A549 (cell line): ENCODE results near the gene FGGY. TPM values are rescaled to one million over a fixed set of nuclear protein-coding genes. Genes with fewer than 3 reads are reported as not detected.

ENCODE experiments used
- ATAC-seq, 2 experiments: fragments of 200-7000 bp in 1 of 2; fragments of >200 bp in 1 of 2; cut with Nextera tagmentation in 1 of 2; cut with Tn5 transposase in 1 of 2; 3 replicates each; pipeline versions ENCODE4 v1.8.0 to v1.9.1; 2018 to 2020; ENCODE audit warnings: mild to moderate bottlenecking in 1 of 2, moderate library complexity in 1 of 2
- CTCF ChIA-PET: fragments of 300-600 bp; sonication (Branson Sonifier 250); formaldehyde crosslinking; extraction: SDS; loops from one replicate; lab custom pipeline; 2021; ENCODE audit warnings: antibody characterized with exemption, inconsistent platforms; lab: Yijun Ruan, JAX
- POLR2A ChIA-PET: fragments of 350-600 bp; formaldehyde crosslinking; extraction: SDS; loops from one replicate; lab custom pipeline; 2021; ENCODE audit warnings: antibody characterized with exemption, inconsistent platforms; lab: Yijun Ruan, JAX
- DNase-seq, 2 experiments: peaks; one replicate each; pipeline versions ENCODE4 v3.0.0 to v3.0.0-alpha.2; 2011 to 2016; ENCODE audit warnings: low read depth in 1 of 2, low spot score in 1 of 2
- FAIRE-seq: peaks from 2 replicates; lab custom pipeline; 2011; peaks lifted over from hg19 to GRCh38; lab: Jason Lieb, UNC
- H3K27ac ChIP-seq, 2 experiments: fragments of >200 bp; sonication (Bioruptor Twin); formaldehyde crosslinking; 3 replicates each; pipeline ENCODE4 v1.5.1; 2016 to 2017
- H3K4me1 ChIP-seq: fragments of >200 bp; sonication (Bioruptor Twin); formaldehyde crosslinking; 3 replicates; pipeline ENCODE4 v1.6.1; 2016
- H3K4me2 ChIP-seq: fragments of >200 bp; sonication (Bioruptor Twin); formaldehyde crosslinking; 3 replicates; pipeline ENCODE4 v1.6.1; 2016
- H3K4me3 ChIP-seq: fragments of >200 bp; sonication (Bioruptor Twin); formaldehyde crosslinking; 3 replicates; pipeline ENCODE4 v1.5.1; 2016
- H3K9me3 ChIP-seq: fragments of >200 bp; sonication (Bioruptor Twin); formaldehyde crosslinking; 3 replicates; pipeline ENCODE4 v1.6.1; 2016
- ATOH8 ChIP-seq: fragments of 250-450 bp; sonication (Bioruptor Pico); IDR thresholded peaks from 2 replicates; pipeline ENCODE4 v1.5.0; 2020; ENCODE audit warnings: low read depth, mild to moderate bottlenecking, moderate library complexity
- BHLHE40 ChIP-seq: IDR thresholded peaks from 2 replicates; pipeline ENCODE4 v1.6.1; 2012; ENCODE audit warnings: low read depth, low read length, inconsistent platforms
- CBX2 ChIP-seq: fragments of 200-600 bp; sonication (generic); IDR thresholded peaks from 2 replicates; pipeline ENCODE4 v1.6.1; 2016; ENCODE audit warnings: low read depth, mild to moderate bottlenecking, borderline replicate concordance
- CBX8 ChIP-seq: fragments of 200-600 bp; sonication (generic); IDR thresholded peaks from 2 replicates; pipeline ENCODE4 v1.6.1; 2016
- CHD2 ChIP-seq: fragments of 150-350 bp; IDR thresholded peaks from 2 replicates; pipeline ENCODE4 v1.6.1; 2014; ENCODE audit warnings: low read length; ENCODE audit not compliant: partially characterized antibody
- CHD4 ChIP-seq: fragments of 200-600 bp; sonication (generic); IDR thresholded peaks from 2 replicates; pipeline ENCODE4 v1.6.1; 2016; ENCODE audit warnings: antibody characterized with exemption, mild to moderate bottlenecking, borderline replicate concordance
- E2F6 ChIP-seq: IDR thresholded peaks from 2 replicates; pipeline ENCODE4 v1.6.1; 2012; ENCODE audit warnings: low read depth, borderline replicate concordance
- ELK1 ChIP-seq: fragments of 150-350 bp; IDR thresholded peaks from 2 replicates; pipeline ENCODE4 v1.6.1; 2014; ENCODE audit warnings: low read depth, mild to moderate bottlenecking, low read length
- EP300 ChIP-seq, 2 experiments: fragments of >200 bp; sonication (Bioruptor Twin); formaldehyde crosslinking; IDR thresholded peaks; 2 replicates in 1 of 2; 3 replicates in 1 of 2; pipeline ENCODE4 v1.6.1; 2016 to 2017
- FOSB ChIP-seq: fragments of 250-450 bp; sonication (Bioruptor Pico); IDR thresholded peaks from 2 replicates; pipeline ENCODE4 v1.5.0; 2020; ENCODE audit warnings: mild to moderate bottlenecking, moderate library complexity
- FOXS1 ChIP-seq: fragments of 250-450 bp; sonication (Bioruptor Pico); IDR thresholded peaks from 2 replicates; pipeline ENCODE4 v1.5.0; 2020; ENCODE audit warnings: mild to moderate bottlenecking, moderate library complexity
- HOXA7 ChIP-seq: fragments of 250-450 bp; sonication (Bioruptor Pico); IDR thresholded peaks from 2 replicates; pipeline ENCODE4 v1.5.0; 2020; ENCODE audit warnings: mild to moderate bottlenecking, moderate library complexity
- MAX ChIP-seq: IDR thresholded peaks from 2 replicates; pipeline ENCODE4 v1.6.1; 2012
- MYC ChIP-seq: IDR thresholded peaks from 2 replicates; pipeline ENCODE4 v1.6.1; 2012; ENCODE audit warnings: mild to moderate bottlenecking, inconsistent platforms, low read length, improper control_type of control experiment, borderline replicate concordance
- NFE2L2 ChIP-seq: fragments of 150-350 bp; conservative IDR thresholded peaks from 2 replicates; pipeline ENCODE4 v1.6.1; 2014; ENCODE audit warnings: low read length
- PBX3 ChIP-seq: IDR thresholded peaks from 2 replicates; pipeline ENCODE4 v1.6.1; 2012
- PHF8 ChIP-seq: fragments of 200-600 bp; sonication (generic); IDR thresholded peaks from 2 replicates; pipeline ENCODE4 v1.6.1; 2016; ENCODE audit warnings: low read depth, mild to moderate bottlenecking, antibody characterized with exemption, moderate library complexity, borderline replicate concordance
- RARB ChIP-seq: fragments of 250-450 bp; sonication (Bioruptor Pico); IDR thresholded peaks from 2 replicates; pipeline ENCODE4 v1.8.0; 2021; ENCODE audit warnings: mild to moderate bottlenecking, moderate library complexity
- REST ChIP-seq: fragments of 200-600 bp; sonication (generic); IDR thresholded peaks from 2 replicates; pipeline ENCODE4 v1.6.1; 2016; ENCODE audit warnings: antibody characterized with exemption, mild to moderate bottlenecking, moderate library complexity
- SMC3 ChIP-seq: fragments of >200 bp; sonication (Bioruptor Twin); formaldehyde crosslinking; IDR thresholded peaks from 3 replicates; pipeline ENCODE4 v1.6.1; 2018; ENCODE audit warnings: inconsistent platforms
- TFCP2L1 ChIP-seq: fragments of 250-450 bp; sonication (Bioruptor Pico); IDR thresholded peaks from 2 replicates; pipeline ENCODE4 v1.5.0; 2021; ENCODE audit warnings: mild to moderate bottlenecking
- ZC3H11A ChIP-seq: fragments of 450-650 bp; IDR thresholded peaks from 2 replicates; pipeline ENCODE4 v1.6.1; 2014; ENCODE audit warnings: antibody characterized with exemption, mild to moderate bottlenecking
- ZFP36 ChIP-seq: fragments of 450-650 bp; IDR thresholded peaks from 2 replicates; pipeline ENCODE4 v1.6.1; 2014; ENCODE audit warnings: borderline replicate concordance; ENCODE audit not compliant: partially characterized antibody
- ZNF302 ChIP-seq: fragments of 250-450 bp; sonication (Bioruptor Pico); IDR thresholded peaks from 2 replicates; pipeline ENCODE4 v1.9.0; 2021; ENCODE audit warnings: inconsistent platforms, mild to moderate bottlenecking, moderate library complexity
- WGBS: methylation state at CpG from one replicate; pipeline ENCODE4 v1.1.6; 2017; ENCODE audit errors: missing lambda C conversion rate; 5-methylcytosine and 5-hydroxymethylcytosine counted together
- polyA plus RNA-seq, 4 experiments: library from polyadenylated mRNA; depleted of rRNA in 3 of 4; stranded (reverse); fragments of >200 nt; fragmentation: RNase III in 1 of 4; extraction: RNeasy Plus Mini Kit Qiagen cat#74134 plus additional on column Dnase treatment in 1 of 4; gene quantifications; 2 replicates in 3 of 4; 3 replicates in 1 of 4; pipeline ENCODE4 v1.2.3, GENCODE V29; 2011 to 2017

Gene FGGY
- polyA plus RNA-seq, 2 of the 4 experiments (the other 2 are of a cell fraction) = 2.9 to 4.8 TPM

GRCh38 chr1:59509341-59509875 is 212.5 kb downstream of the FGGY start:
- 0 out of 3 replicates have a peak, but pooled peaks cover 5% of the 10 kb centered on the region for H3K4me1 ChIP-seq
- FAIRE-seq (no peak), ATAC-seq (no peak)
- H3K27ac ChIP-seq = no peak overlapping the region
- no peak overlapping the region for H3K4me3 ChIP-seq
- POLR2A ChIA-PET = no interaction called here
- CTCF ChIA-PET = no interaction called here
- no peaks in the 10 kb centered on the region for H3K9me3 ChIP-seq
- H3K4me2 ChIP-seq = no peak overlapping the region
- 78% methylated on average over 3 of the region's 3 CpGs for whole genome bisulfite sequencing
- no peak for TF ChIP-seq PBX3
- TF ChIP-seq, all 56 proteins: peak for 0
- DNase-seq = no peak

- Histone ChIP-seq H3K4me2 (no peak overlapping the region), H3K27ac (no peak overlapping the region), H3K4me1 (0 out of 3 replicates have a peak, but pooled peaks cover 5% of the 10 kb centered on the region), H3K4me3 (no peak overlapping the region), H3K9me3 (no peaks in the 10 kb centered on the region)
- FAIRE-seq (no peak), ATAC-seq (no peak), DNase-seq (no peak)
- TF ChIP-seq HOXA7 (CRISPR knock-in tag) (no peak), MAX (no peak), RARB (CRISPR knock-in tag) (no peak), ZC3H11A (no peak), CBX2 (no peak), CHD4 (no peak), BHLHE40 (no peak), E2F6 (no peak), SMC3 (no peak), NFE2L2 (no peak)
- WGBS = 85% methylated on average over 1 of the region's 1 CpG
- CTCF ChIA-PET = no interaction called here
- POLR2A ChIA-PET = no interaction called here
Measured at GRCh38 chr1:59510249-59510648, 213.4 kb downstream of the FGGY start.

- Histone ChIP-seq H3K4me1 (0 out of 3 replicates have a peak, but pooled peaks cover 4% of the 10 kb centered on the region), H3K27ac (no peak overlapping the region), H3K4me3 (no peak overlapping the region), H3K9me3 (no peaks in the 10 kb centered on the region), H3K4me2 (no peak overlapping the region)
- 82% methylated on average over 7 of the region's 7 CpGs for WGBS
- ChIA-PET POLR2A (no interaction called here), CTCF (interaction anchor here (1.3 kb wide), 1 partner anchor 250 kb away, joined by 3 read pairs; no protein-coding TSS in a partner anchor)
- FAIRE-seq (no peak), ATAC-seq (no peak), DNase-seq (no peak)
- TF ChIP-seq MYC = no peak
- no peak for TF ChIP-seq CBX2
- no peak for TF ChIP-seq ATOH8 (CRISPR knock-in tag)
- TF ChIP-seq EP300 (IDR thresholded peaks at IDR 0.05) = no peak
- no peak for TF ChIP-seq ZNF302
- TF ChIP-seq FOXS1 (CRISPR knock-in tag) = no peak
- no peak for TF ChIP-seq NFE2L2
- TF ChIP-seq ZFP36 = no peak
- no peak for TF ChIP-seq ELK1
- TF ChIP-seq CBX8 = no peak
- TF ChIP-seq SMC3 = no peak
- no peak for TF ChIP-seq REST
- TF ChIP-seq FOSB (CRISPR knock-in tag) = no peak
- TF ChIP-seq CHD2 = no peak
- TF ChIP-seq TFCP2L1 (CRISPR knock-in tag) = no peak
- TF ChIP-seq PHF8 = no peak
Measured at GRCh38 chr1:59511476-59512465, 214.9 kb downstream of the FGGY start.
